GM15510 (cell line): ENCODE measurements around the gene C13orf46.

ENCODE experiments used
- POLR2A ChIP-seq: IDR thresholded peaks from 3 replicates; pipeline ENCODE4 v1.6.1; 2011; ENCODE audit warnings: borderline replicate concordance; ENCODE audit not compliant: insufficient read length; ENCODE audit errors: extremely low read depth

C13orf46 gene

GRCh38 chr13:113935001-113935844 is 38.7 kb downstream of the C13orf46 start:
- TF ChIP-seq POLR2A: no peak

GRCh38 chr13:113934576-113934975 is 39.3 kb downstream of the C13orf46 start:
- no peak for TF ChIP-seq POLR2A

- no peak for TF ChIP-seq POLR2A
Measured at GRCh38 chr13:113933901-113934300, 40.0 kb downstream of the C13orf46 start.

- no peak for TF ChIP-seq POLR2A
Measured at GRCh38 chr13:113931841-113932459, 41.9 kb downstream of the C13orf46 start.

- TF ChIP-seq POLR2A: no peak
Measured at GRCh38 chr13:113930671-113931637, 42.9 kb downstream of the C13orf46 start.

- no peak for TF ChIP-seq POLR2A
Measured at GRCh38 chr13:113929628-113930615, 44.0 kb downstream of the C13orf46 start.

GRCh38 chr13:113928685-113929627 is 44.9 kb downstream of the C13orf46 start:
- TF ChIP-seq POLR2A: no peak

GRCh38 chr13:113927661-113928581 is 46.0 kb downstream of the C13orf46 start:
- no peak for TF ChIP-seq POLR2A

- TF ChIP-seq POLR2A: no peak
Measured at GRCh38 chr13:113926951-113927660, 46.8 kb downstream of the C13orf46 start.

- TF ChIP-seq POLR2A: no peak
Measured at GRCh38 chr13:113926301-113926761, 47.5 kb downstream of the C13orf46 start.
